Upper lobe of left lung (tissue), 6 donors: ENCODE results near the gene MKLN1. TPM values are rescaled to one million over a fixed set of nuclear protein-coding genes. Genes with fewer than 3 reads are reported as not detected.

Source experiments
- ATAC-seq, 2 donors: fragments of 200-7000 bp; cut with Tn5 transposase; one replicate each; pipeline ENCODE4 v1.9.1; 2022; ENCODE audit warnings: mild to moderate bottlenecking in 2 of 2, moderate library complexity in 2 of 2; ENCODE audit not compliant: low FRiP score in 2 of 2
- DNase-seq, 2 donors: peaks; one replicate each; pipeline ENCODE4 v3.0.0-alpha.2; 2019 to 2020
- H3K27ac ChIP-seq, 4 donors: fragments of 200-600 bp; sonication (generic); one replicate each; pipeline ENCODE4 v1.5.1; 2016 to 2019
- H3K27me3 ChIP-seq, 4 donors: fragments of 200-600 bp; sonication (generic); one replicate each; pipeline ENCODE4 v1.5.1; 2017 to 2019
- H3K36me3 ChIP-seq, 4 donors: fragments of 200-600 bp; sonication (generic); one replicate each; pipeline ENCODE4 v1.5.1; 2016 to 2019
- H3K4me1 ChIP-seq, 4 donors: fragments of 200-600 bp; sonication (generic); one replicate each; pipeline ENCODE4 v1.5.1; 2018 to 2019
- H3K4me3 ChIP-seq, 4 donors: fragments of 200-600 bp; sonication (generic); one replicate each; pipeline ENCODE4 v1.5.1; 2017 to 2019; ENCODE audit warnings: mild to moderate bottlenecking in 2 of 4, moderate library complexity in 1 of 4
- H3K9me3 ChIP-seq, 4 donors: fragments of 200-600 bp; sonication (generic); one replicate each; pipeline ENCODE4 v1.5.1; 2018 to 2019
- EP300 ChIP-seq, 4 donors: sonication (generic); formaldehyde crosslinking; IDR thresholded peaks; one replicate each; pipeline ENCODE4 v1.5.1; 2017; ENCODE audit warnings: antibody characterized with exemption in 4 of 4, control low read depth in 2 of 4
- POLR2A ChIP-seq, 4 donors: fragments of 450-650 bp; IDR thresholded peaks; one replicate each; pipeline ENCODE4 v1.5.1; 2016 to 2017; ENCODE audit warnings: antibody characterized with exemption in 4 of 4, mild to moderate bottlenecking in 2 of 4
- POLR2AphosphoS5 ChIP-seq, 2 donors: sonication (generic); formaldehyde crosslinking; IDR thresholded peaks; one replicate each; pipeline ENCODE4 v1.5.1; 2017; ENCODE audit warnings: antibody characterized with exemption in 2 of 2
- WGBS, 2 donors: methylation state at CpG; one replicate each; pipeline ENCODE4 v1.1.5; 2017 to 2018; 5-methylcytosine and 5-hydroxymethylcytosine counted together
- total RNA-seq, 6 donors: library from RNA; depleted of rRNA in 4 of 6; stranded (reverse); fragments of >200 nt in 4 of 6; gene quantifications; one replicate each; pipeline versions ENCODE4 v1.1.0 to v1.2.1, GENCODE V29; 2016 to 2021
- TF ChIP-seq, protein P1 (sequence below), 6 experiments: fragments of 450-650 bp in 4 of 6; fragments of 200-600 bp in 2 of 6; sonication (generic) in 2 of 6; IDR thresholded peaks; one replicate each; pipeline ENCODE4 v1.5.1; 2016 to 2019; ENCODE audit warnings: antibody characterized with exemption in 6 of 6
- donor health status: DM: no; HTN: no; CAD: no; lungs with moderate emphysema.
- donor health status: DM: no; HTN: yes; CAD: no; lungs with severe emphysema.

Gene MKLN1
- total RNA-seq, 6 donors from 2014 or later: 36.7 to 105 (median 44.5) TPM

DNA sequence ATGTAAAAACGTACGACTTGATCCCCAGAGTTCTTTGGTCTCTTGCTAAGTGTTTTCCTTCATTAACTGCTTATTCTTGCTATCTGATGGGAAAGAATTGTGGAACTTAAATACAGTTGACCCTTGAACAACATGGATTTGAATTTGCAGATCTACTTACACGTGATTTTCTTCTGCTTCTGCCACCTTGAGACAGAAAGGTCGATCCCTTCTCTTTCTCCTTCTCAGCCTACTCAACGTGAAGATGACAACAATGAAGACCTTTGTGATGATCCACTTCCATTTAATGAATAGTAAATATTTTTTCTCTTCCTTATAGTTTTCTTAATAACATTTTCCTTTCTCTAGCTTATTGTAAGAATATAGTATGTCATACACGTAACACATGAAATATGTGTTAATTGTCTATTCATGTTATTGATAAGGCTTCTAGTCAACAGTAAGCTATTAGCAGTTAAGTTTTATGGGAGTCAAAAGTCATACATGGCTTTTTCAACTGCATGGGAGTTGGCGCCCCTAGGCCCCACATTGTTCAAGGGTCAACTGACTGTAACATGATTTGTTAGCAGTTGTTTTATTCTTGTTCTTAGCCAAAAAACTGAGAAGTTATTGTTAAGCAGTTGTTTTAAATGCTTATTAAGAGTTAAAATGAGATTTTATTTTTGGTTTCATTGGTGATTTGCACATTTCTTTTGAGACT is 11.2 kb downstream of the MKLN1 start:
- no peak overlapping the region for H3K4me3 ChIP-seq
- H3K9me3 ChIP-seq: peaks cover 0 to 14% (median 7%) of the 10 kb centered on the region in 4 donors
- 82% methylated on average over 7 of the region's 7 CpGs for WGBS, 2 donors
- ATAC-seq: no peak
- no peaks in the 10 kb centered on the region for H3K27me3 ChIP-seq
- peaks cover 0 to 26% (median 16%) of the 10 kb centered on the region in 4 donors for H3K4me1 ChIP-seq
- TF ChIP-seq POLR2AphosphoS5 (IDR thresholded peaks at IDR 0.05) (no peak), EP300 (IDR thresholded peaks at IDR 0.05) (no peak), POLR2A (IDR thresholded peaks at IDR 0.05) (no peak)
- TF ChIP-seq, protein P1, sequence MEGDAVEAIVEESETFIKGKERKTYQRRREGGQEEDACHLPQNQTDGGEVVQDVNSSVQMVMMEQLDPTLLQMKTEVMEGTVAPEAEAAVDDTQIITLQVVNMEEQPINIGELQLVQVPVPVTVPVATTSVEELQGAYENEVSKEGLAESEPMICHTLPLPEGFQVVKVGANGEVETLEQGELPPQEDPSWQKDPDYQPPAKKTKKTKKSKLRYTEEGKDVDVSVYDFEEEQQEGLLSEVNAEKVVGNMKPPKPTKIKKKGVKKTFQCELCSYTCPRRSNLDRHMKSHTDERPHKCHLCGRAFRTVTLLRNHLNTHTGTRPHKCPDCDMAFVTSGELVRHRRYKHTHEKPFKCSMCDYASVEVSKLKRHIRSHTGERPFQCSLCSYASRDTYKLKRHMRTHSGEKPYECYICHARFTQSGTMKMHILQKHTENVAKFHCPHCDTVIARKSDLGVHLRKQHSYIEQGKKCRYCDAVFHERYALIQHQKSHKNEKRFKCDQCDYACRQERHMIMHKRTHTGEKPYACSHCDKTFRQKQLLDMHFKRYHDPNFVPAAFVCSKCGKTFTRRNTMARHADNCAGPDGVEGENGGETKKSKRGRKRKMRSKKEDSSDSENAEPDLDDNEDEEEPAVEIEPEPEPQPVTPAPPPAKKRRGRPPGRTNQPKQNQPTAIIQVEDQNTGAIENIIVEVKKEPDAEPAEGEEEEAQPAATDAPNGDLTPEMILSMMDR (IDR thresholded peaks at IDR 0.05): no peak
- no peaks in the 10 kb centered on the region for H3K36me3 ChIP-seq
- DNase-seq: no peak
- no peak overlapping the region for H3K27ac ChIP-seq

DNA sequence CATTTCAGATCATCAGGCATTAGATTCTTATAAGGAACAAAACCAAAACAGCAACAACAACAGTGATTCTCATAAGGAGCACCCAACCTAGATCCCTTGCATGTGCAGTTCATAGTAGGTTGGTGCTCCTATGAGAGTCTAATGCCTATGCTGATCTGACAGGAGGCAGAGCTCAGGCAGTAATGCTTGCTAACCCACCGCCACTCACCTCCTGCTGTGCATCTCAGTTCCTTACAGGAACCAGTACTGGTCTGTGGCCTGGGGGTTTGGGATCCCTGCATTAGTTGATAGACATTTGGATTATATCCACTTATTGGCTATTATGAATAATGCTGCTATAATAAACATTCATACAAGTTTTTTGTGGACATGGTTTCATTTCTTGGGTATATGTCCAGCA is 14.0 kb downstream of the MKLN1 start:
- H3K4me3 ChIP-seq: no peak overlapping the region
- no peak for ATAC-seq

DNA sequence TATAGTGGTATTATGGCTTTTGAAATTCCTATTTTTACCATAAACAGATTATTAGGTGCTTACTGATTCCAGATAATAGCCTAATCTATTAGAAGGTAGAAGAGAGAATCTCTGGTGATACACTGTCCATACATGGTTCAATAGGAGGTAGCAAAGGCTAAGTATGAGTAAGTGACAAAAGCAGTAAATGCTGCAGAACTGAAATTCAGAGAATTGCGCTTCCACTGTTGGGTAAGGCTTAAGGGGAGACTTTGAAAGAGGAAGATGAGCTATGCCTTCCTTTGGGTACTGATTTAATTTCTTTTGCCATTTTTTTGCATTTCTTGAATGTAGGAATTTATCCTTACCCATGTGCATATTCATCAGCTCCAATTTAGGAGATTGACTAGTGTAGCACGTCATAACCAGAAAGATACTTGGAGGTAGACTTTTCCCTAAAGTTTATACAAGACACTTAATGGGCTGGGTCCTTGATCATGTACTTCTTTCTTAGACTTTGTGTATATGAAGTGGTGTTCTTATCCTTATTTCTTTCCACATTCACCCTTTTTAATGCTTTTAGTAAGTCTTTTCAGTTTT is 15.3 kb downstream of the MKLN1 start:
- DNase-seq (no peak), ATAC-seq (peak in 1 of 2 donors; percentile 47)
- H3K27ac ChIP-seq: no peak overlapping the region
- H3K9me3 ChIP-seq: no peaks in the 10 kb centered on the region
- no peaks in the 10 kb centered on the region for H3K36me3 ChIP-seq
- WGBS, 2 donors: 80 to 81% methylated on average over 2 of the region's 2 CpGs
- no peak for TF ChIP-seq POLR2A (IDR thresholded peaks at IDR 0.05)
- TF ChIP-seq, protein P1 (IDR thresholded peaks at IDR 0.05): no peak
- TF ChIP-seq POLR2AphosphoS5 (IDR thresholded peaks at IDR 0.05): no peak
- no peak for TF ChIP-seq EP300 (IDR thresholded peaks at IDR 0.05)
- H3K4me1 ChIP-seq: peaks cover 0 to 41% (median 23%) of the 10 kb centered on the region in 4 donors
- H3K27me3 ChIP-seq: no peaks in the 10 kb centered on the region
- H3K4me3 ChIP-seq: no peak overlapping the region

More for the DNA sequence above, 14.0 kb downstream of the MKLN1 start:
- Histone ChIP-seq H3K36me3 (no peaks in the 10 kb centered on the region), H3K27me3 (no peaks in the 10 kb centered on the region), H3K4me1 (peaks cover 0 to 30% (median 16%) of the 10 kb centered on the region in 4 donors), H3K9me3 (peaks cover 0 to 7% (median 4%) of the 10 kb centered on the region in 4 donors), H3K27ac (no peak overlapping the region)
- no peak for DNase-seq
- 82% methylated on average over 1 of the region's 1 CpG; no CpG with 5 or more reads in 1 of the 2 donors for WGBS, 2 donors
- no peak for TF ChIP-seq POLR2A (IDR thresholded peaks at IDR 0.05)
- TF ChIP-seq EP300 (IDR thresholded peaks at IDR 0.05): no peak
- TF ChIP-seq, protein P1 (IDR thresholded peaks at IDR 0.05): no peak
- TF ChIP-seq POLR2AphosphoS5 (IDR thresholded peaks at IDR 0.05): no peak

DNA sequence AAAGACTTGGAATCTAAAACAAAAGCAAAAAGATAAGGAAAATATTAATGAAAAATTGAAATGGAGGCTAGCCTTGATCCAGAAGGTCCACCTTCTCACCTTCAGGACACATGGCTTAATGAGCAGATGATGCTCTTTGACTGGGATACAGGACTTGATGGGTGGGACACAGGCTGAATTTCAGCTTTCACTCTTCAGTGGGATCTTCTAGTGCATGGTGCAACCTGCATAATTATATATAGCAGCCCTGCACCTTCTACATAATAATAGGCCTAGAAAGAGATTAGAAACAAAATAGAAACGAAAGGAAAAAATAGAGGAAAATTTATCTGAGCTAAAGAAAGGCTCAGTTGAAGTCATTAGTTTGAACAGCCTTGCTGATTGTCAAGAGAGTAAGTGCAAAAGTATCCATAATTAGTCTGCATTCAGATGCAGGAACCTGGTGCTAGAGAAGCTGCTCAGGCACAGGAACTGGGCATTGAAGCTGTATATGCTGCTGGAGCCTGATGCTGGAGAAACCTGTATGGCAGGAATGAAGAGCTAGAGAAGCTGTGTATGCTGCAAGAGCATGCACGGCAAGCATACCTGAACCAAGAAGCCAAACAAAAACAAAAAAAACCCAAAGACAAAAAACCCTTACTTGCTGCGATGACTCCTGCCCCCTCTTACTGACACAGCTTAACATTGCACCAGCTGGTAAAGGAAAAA is 19.4 kb downstream of the MKLN1 start:
- H3K9me3 ChIP-seq: no peaks in the 10 kb centered on the region
- ATAC-seq (no peak), DNase-seq (peak in 1 of 2 donors; percentile 44)
- no peak overlapping the region for H3K27ac ChIP-seq
- no peaks in the 10 kb centered on the region for H3K27me3 ChIP-seq
- H3K4me1 ChIP-seq: peaks cover 0 to 33% (median 21%) of the 10 kb centered on the region in 4 donors
- no peaks in the 10 kb centered on the region for H3K36me3 ChIP-seq
- 53 to 73% methylated on average over 3 of the region's 3 CpGs for WGBS, 2 donors
- TF ChIP-seq POLR2A (IDR thresholded peaks at IDR 0.05): no peak
- TF ChIP-seq, protein P1 (IDR thresholded peaks at IDR 0.05): no peak
- TF ChIP-seq POLR2AphosphoS5 (IDR thresholded peaks at IDR 0.05): no peak
- TF ChIP-seq EP300 (IDR thresholded peaks at IDR 0.05): no peak
- H3K4me3 ChIP-seq: no peak overlapping the region
